G401.6 (cell line): ENCODE results near the gene IMPG2.
"Not testable (repeated sequence)": the region's sequence is repeated elsewhere in the genome, so short reads cannot be mapped to it uniquely, and the experiment has no call there.

ENCODE experiments used
- FAIRE-seq: peaks from 2 replicates; lab custom pipeline; 2012; peaks lifted over from hg19 to GRCh38; lab: Jason Lieb, UNC

IMPG2 gene

GRCh38 chr3:101320475-101320874, at the start of gene IMPG2:
IMPG2 (minus strand) TSS chr3:101320575; CDS start chr3:101320372, 203 bp downstream.
- FAIRE-seq: no peak

GRCh38 chr3:101362406-101362805, 42.0 kb upstream of the IMPG2 start:
- no peak for FAIRE-seq

- no peak for FAIRE-seq
These were observed 31.5 kb upstream of the IMPG2 start for GRCh38 chr3:101351829-101352228.

GRCh38 chr3:101340591-101340990, 20.2 kb upstream of the IMPG2 start:
- FAIRE-seq: no peak

- FAIRE-seq: no peak
These were observed 13.5 kb upstream of the IMPG2 start for GRCh38 chr3:101333883-101334282.

GRCh38 chr3:101329016-101329673, 8.8 kb upstream of the IMPG2 start:
- no peak for FAIRE-seq

- FAIRE-seq: no peak
These were observed 5.2 kb upstream of the IMPG2 start for GRCh38 chr3:101325393-101326134.

- no peak for FAIRE-seq
These were observed 844 bp downstream of the IMPG2 start for GRCh38 chr3:101319531-101319930.

GRCh38 chr3:101312545-101312944, 7.8 kb downstream of the IMPG2 start:
- FAIRE-seq: no peak

GRCh38 chr3:101311676-101312075, 8.7 kb downstream of the IMPG2 start:
- no peak for FAIRE-seq

GRCh38 chr3:101310978-101311375, 9.4 kb downstream of the IMPG2 start:
- FAIRE-seq: no peak

- FAIRE-seq: not testable (repeated sequence)
These were observed 12.1 kb downstream of the IMPG2 start for GRCh38 chr3:101308147-101308772.

- FAIRE-seq: no peak
These were observed 16.5 kb downstream of the IMPG2 start for GRCh38 chr3:101303836-101304235.

- FAIRE-seq: no peak
These were observed 17.2 kb downstream of the IMPG2 start for GRCh38 chr3:101303089-101303731.

- FAIRE-seq: no peak
These were observed 20.3 kb downstream of the IMPG2 start for GRCh38 chr3:101300073-101300472.

GRCh38 chr3:101292027-101292426, 28.3 kb downstream of the IMPG2 start:
- FAIRE-seq: no peak

- FAIRE-seq: no peak
These were observed 32.1 kb downstream of the IMPG2 start for GRCh38 chr3:101288294-101288693.

- FAIRE-seq: no peak
These were observed 35.6 kb downstream of the IMPG2 start for GRCh38 chr3:101284757-101285156.

GRCh38 chr3:101281521-101282030, 38.8 kb downstream of the IMPG2 start:
- no peak for FAIRE-seq

- FAIRE-seq: no peak
These were observed 40.5 kb downstream of the IMPG2 start for GRCh38 chr3:101279765-101280385.

- FAIRE-seq: no peak
These were observed 41.2 kb downstream of the IMPG2 start for GRCh38 chr3:101279162-101279561.

- FAIRE-seq: no peak
These were observed 41.6 kb downstream of the IMPG2 start for GRCh38 chr3:101278727-101279126.
